ENCODE measurements around the gene CRYBB3.

GRCh38 chr22:25205847-25206246 is 6.2 kb downstream of the CRYBB3 start:
- no peak for TF ChIP-seq POLR2A (IDR thresholded peaks at IDR 0.05; ENCODE audit: low read depth, low read length)
- no peak for TF ChIP-seq POLR2AphosphoS5 (IDR thresholded peaks at IDR 0.05; ENCODE audit: low read depth, low read length)
